ENCODE results near the gene EP400. TPM values are rescaled to one million over a fixed set of nuclear protein-coding genes. Genes with fewer than 3 reads are reported as not detected.

Gene EP400
- total and polyA plus RNA-seq, 12 donors: 6.6 to 20.5 (median 18.9) TPM

- no peak for TF ChIP-seq CTCF (IDR thresholded peaks at IDR 0.05)
- H3K27ac ChIP-seq: no peak overlapping the region
- no peaks in the 10 kb centered on the region for H3K27me3 ChIP-seq
- no peaks in the 10 kb centered on the region for H3K4me1 ChIP-seq
- H3K4me3 ChIP-seq: no peak overlapping the region
- H3K36me3 ChIP-seq: peaks cover 3 to 94% (median 43%) of the 10 kb centered on the region in 9 donors
- no peaks in the 10 kb centered on the region for H3K9me3 ChIP-seq
- DNase-seq (no peak), ATAC-seq (peak in 1 of 8 donors; percentile 18)
- intact Hi-C loops (cut with DNase I): no loop called here
- WGBS, 2 donors: 96 to 99% methylated on average over 6 of the region's 6 CpGs
Measured at GRCh38 chr12:132114667-132115066, 164.9 kb downstream of the EP400 start.

- ATAC-seq: no peak
- H3K36me3 ChIP-seq: peaks cover 3 to 94% (median 38%) of the 10 kb centered on the region in 9 donors
- intact Hi-C loops (cut with DNase I): no loop called here
Measured at GRCh38 chr12:132115500-132115899, 165.8 kb downstream of the EP400 start.

GRCh38 chr12:132116709-132117557, 167.2 kb downstream of the EP400 start:
- Histone ChIP-seq H3K36me3 (peaks cover 3 to 94% (median 36%) of the 10 kb centered on the region in 9 donors), H3K27me3 (no peaks in the 10 kb centered on the region), H3K27ac (no peak overlapping the region), H3K4me3 (no peak overlapping the region), H3K4me1 (no peaks in the 10 kb centered on the region), H3K9me3 (no peaks in the 10 kb centered on the region)
- no peak for DNase-seq
- 97 to 98% methylated on average over 57 to 58 of the region's 58 CpGs for WGBS, 2 donors
- intact Hi-C loops (cut with DNase I): no loop called here
- peak in 3 of 8 donors; percentile 24 to 61 (median 28) for ATAC-seq
- no peak for TF ChIP-seq CTCF (IDR thresholded peaks at IDR 0.05)

More at GRCh38 chr12:132115500-132115899, 165.8 kb downstream of the EP400 start:
- H3K4me3 ChIP-seq: no peak overlapping the region
- no peak for DNase-seq
- no peaks in the 10 kb centered on the region for H3K4me1 ChIP-seq
- H3K27ac ChIP-seq: no peak overlapping the region
- no peaks in the 10 kb centered on the region for H3K9me3 ChIP-seq
- no peaks in the 10 kb centered on the region for H3K27me3 ChIP-seq
- no peak for TF ChIP-seq CTCF (IDR thresholded peaks at IDR 0.05)
- 91 to 95% methylated on average over 9 of the region's 9 CpGs for WGBS, 2 donors

GRCh38 chr12:132117558-132117875, 167.8 kb downstream of the EP400 start:
- Histone ChIP-seq H3K27me3 (no peaks in the 10 kb centered on the region), H3K27ac (no peak overlapping the region), H3K36me3 (peaks cover 3 to 94% (median 33%) of the 10 kb centered on the region in 9 donors), H3K4me3 (no peak overlapping the region), H3K9me3 (no peaks in the 10 kb centered on the region), H3K4me1 (no peaks in the 10 kb centered on the region)
- DNase-seq (no peak), ATAC-seq (peak in 1 of 8 donors; percentile 23)
- intact Hi-C loops (cut with DNase I): no loop called here
- no peak for TF ChIP-seq CTCF (IDR thresholded peaks at IDR 0.05)
- WGBS, 2 donors: 91 to 95% methylated on average over 10 of the region's 10 CpGs

Measured in heart right ventricle (tissue), 16 donors.